HFFc6 (cell line): Measurements from ENCODE around the gene WTAP. TPM values are rescaled to one million over a fixed set of nuclear protein-coding genes. Genes with fewer than 3 reads are reported as not detected.
A peak's percentile ranks its signal among the peaks of the same experiment; 100 is the strongest.
"Not testable (repeated sequence)": the region's sequence is repeated elsewhere in the genome, so short reads cannot be mapped to it uniquely, and the experiment has no call there.

Source experiments
- DNase-seq: peaks from one replicate; pipeline ENCODE4 v3.0.0-alpha.2; 2018
- H3K27ac Mint-ChIP-seq: 2 replicates; pipeline ENCODE4 v1.8.0; 2020; ENCODE audit warnings: mild to moderate bottlenecking, mixed read lengths
- H3K27me3 Mint-ChIP-seq: 2 replicates; pipeline ENCODE4 v1.8.0; 2021; ENCODE audit warnings: mild to moderate bottlenecking, moderate library complexity, mixed read lengths; ENCODE audit not compliant: insufficient read depth
- H3K36me3 Mint-ChIP-seq: 2 replicates; pipeline ENCODE4 v1.8.0; 2021; ENCODE audit warnings: low read depth, mixed read lengths
- H3K4me1 Mint-ChIP-seq: 2 replicates; pipeline ENCODE4 v1.8.0; 2020; ENCODE audit warnings: low read depth, mixed read lengths
- H3K4me3 Mint-ChIP-seq: 2 replicates; pipeline ENCODE4 v1.8.0; 2020; ENCODE audit warnings: mild to moderate bottlenecking, moderate library complexity, mixed read lengths
- H3K9me3 Mint-ChIP-seq: 2 replicates; pipeline ENCODE4 v1.8.0; 2020; ENCODE audit warnings: mild to moderate bottlenecking, mixed read lengths
- total RNA-seq, 6 experiments: library from RNA; stranded (reverse); fragmentation: NEBNext Ultra II Directional; extraction: Animal tissue kit (Norgen Biotek cat#: 25700); gene quantifications; 2 replicates in 1 of 6; 3 replicates in 5 of 6; pipeline ENCODE4 v1.2.3, GENCODE V29; 2021
- TF ChIP-seq, protein P1 (sequence below): fragments of 200-600 bp; sonication (generic); IDR thresholded peaks from 2 replicates; pipeline ENCODE4 v1.5.0; 2021; ENCODE audit warnings: antibody characterized with exemption, mild to moderate bottlenecking

Gene WTAP
- total RNA-seq, 6 experiments from 2014 or later = 64.0 to 73.5 (median 68.7) TPM

DNA sequence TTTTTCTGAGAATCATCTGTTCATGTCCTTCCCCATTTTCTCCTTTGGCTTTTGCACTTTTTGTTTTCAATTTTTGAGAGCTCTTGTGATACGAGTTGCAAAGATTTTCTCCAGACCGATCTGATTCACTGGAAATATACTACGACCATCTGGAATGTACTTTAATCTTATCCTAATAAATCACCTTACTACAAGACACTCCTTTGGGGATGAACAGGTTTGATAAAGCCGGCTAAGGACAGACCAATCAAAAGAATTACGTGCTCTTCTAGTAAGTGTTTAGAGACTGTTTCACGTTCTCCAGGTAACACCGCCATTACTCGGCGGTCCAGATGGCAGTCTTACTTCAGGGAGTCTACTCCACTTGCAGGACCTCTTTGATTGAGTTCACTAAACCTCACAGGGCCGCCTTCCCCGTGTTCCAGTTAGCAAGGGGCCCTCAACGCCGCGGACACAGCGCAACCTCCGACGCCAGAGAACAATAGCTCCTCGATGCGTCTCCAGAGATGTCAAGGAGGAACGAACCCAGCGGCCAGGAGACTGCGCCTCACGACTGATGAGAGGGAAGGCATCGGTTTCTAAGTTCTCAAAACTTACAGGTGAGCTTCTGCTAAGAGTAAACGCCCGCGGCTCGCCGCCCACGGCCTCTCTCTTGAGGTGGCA lies 920 bp upstream of the WTAP start:
- DNase-seq = no peak
- peaks cover 3% of the 10 kb centered on the region for H3K27me3 Mint-ChIP-seq
- peak overlapping the region; percentile 95 for H3K4me3 Mint-ChIP-seq
- peak overlapping the region; percentile 96 for H3K27ac Mint-ChIP-seq
- TF ChIP-seq, protein P1, sequence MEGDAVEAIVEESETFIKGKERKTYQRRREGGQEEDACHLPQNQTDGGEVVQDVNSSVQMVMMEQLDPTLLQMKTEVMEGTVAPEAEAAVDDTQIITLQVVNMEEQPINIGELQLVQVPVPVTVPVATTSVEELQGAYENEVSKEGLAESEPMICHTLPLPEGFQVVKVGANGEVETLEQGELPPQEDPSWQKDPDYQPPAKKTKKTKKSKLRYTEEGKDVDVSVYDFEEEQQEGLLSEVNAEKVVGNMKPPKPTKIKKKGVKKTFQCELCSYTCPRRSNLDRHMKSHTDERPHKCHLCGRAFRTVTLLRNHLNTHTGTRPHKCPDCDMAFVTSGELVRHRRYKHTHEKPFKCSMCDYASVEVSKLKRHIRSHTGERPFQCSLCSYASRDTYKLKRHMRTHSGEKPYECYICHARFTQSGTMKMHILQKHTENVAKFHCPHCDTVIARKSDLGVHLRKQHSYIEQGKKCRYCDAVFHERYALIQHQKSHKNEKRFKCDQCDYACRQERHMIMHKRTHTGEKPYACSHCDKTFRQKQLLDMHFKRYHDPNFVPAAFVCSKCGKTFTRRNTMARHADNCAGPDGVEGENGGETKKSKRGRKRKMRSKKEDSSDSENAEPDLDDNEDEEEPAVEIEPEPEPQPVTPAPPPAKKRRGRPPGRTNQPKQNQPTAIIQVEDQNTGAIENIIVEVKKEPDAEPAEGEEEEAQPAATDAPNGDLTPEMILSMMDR = no peak
- no peaks in the 10 kb centered on the region for H3K9me3 Mint-ChIP-seq
- peaks cover 33% of the 10 kb centered on the region for H3K4me1 Mint-ChIP-seq
- H3K36me3 Mint-ChIP-seq = peaks cover 33% of the 10 kb centered on the region

DNA sequence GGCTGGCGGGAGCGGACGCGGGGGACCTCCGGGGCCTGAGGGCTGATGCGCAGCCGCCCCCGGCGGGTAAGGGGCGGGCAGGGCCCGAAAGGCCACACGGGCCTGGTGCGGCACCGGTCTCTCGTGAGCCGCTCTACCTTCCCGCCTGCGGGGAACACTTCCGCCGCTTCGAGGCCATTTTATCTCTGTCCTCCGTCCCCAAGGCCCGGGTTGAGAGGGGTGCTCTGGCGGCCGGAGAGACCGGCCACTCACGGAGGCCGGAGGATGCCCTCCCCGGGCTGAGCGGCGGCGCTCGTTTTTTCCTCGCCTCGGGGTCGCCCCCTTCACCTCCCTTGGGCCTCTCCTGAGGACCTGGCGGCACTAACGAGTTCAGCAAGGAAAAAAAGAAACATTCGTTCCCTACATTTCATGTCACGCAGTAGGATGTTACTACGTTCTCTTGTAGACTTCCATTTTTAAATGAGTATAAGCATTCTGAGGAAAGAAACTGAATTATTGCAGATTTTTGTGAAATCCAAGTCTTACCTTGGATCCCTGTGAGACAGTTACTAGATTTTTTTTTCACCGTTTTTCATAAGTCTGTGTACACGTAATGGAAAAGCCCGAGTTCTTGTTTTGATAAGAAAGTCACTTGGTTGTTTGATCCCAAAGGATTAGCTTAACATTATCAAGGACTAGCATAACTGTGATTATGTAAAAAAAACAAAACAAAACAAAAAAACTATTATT lies 575 bp downstream of the WTAP start:
- Mint-ChIP-seq H3K4me1 (peaks cover 36% of the 10 kb centered on the region), H3K36me3 (peaks cover 35% of the 10 kb centered on the region)

DNA sequence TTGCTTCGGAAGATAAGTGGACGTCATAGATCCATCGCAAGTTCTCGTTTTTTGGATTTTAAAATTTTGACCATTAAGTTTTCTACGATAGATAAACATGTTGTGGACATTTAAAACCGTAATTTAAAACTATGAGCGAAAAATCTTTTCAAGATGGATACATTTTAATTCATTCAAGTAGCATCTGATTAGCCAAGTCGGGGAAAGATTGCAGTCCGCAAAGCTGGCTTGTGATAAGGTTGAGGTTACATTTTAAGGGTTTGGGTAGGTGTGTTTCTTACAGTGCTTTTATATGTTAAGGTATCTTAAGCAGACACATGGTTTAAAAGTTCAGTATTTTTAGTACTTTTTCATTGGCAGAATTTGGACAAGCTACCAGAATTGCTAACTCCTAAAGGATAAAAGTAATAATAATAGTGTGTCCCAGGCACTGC lies 1.2 kb downstream of the WTAP start:
- Mint-ChIP-seq H3K4me1 (peaks cover 32% of the 10 kb centered on the region), H3K9me3 (no peaks in the 10 kb centered on the region), H3K36me3 (peaks cover 35% of the 10 kb centered on the region), H3K27me3 (peaks cover 3% of the 10 kb centered on the region), H3K4me3 (peak overlapping the region; percentile 95), H3K27ac (peak overlapping the region; percentile 89)
- DNase-seq = no peak
- TF ChIP-seq, protein P1 = no peak

More for the DNA sequence above, 575 bp downstream of the WTAP start:
- peak overlapping the region; percentile 89 for H3K27ac Mint-ChIP-seq
- peak; percentile 10 for DNase-seq
- H3K4me3 Mint-ChIP-seq = peak overlapping the region; percentile 95
- TF ChIP-seq, protein P1 = peak; percentile 14; the same call in 1 of the 2 replicates
- peaks cover 3% of the 10 kb centered on the region for H3K27me3 Mint-ChIP-seq
- no peaks in the 10 kb centered on the region for H3K9me3 Mint-ChIP-seq

DNA sequence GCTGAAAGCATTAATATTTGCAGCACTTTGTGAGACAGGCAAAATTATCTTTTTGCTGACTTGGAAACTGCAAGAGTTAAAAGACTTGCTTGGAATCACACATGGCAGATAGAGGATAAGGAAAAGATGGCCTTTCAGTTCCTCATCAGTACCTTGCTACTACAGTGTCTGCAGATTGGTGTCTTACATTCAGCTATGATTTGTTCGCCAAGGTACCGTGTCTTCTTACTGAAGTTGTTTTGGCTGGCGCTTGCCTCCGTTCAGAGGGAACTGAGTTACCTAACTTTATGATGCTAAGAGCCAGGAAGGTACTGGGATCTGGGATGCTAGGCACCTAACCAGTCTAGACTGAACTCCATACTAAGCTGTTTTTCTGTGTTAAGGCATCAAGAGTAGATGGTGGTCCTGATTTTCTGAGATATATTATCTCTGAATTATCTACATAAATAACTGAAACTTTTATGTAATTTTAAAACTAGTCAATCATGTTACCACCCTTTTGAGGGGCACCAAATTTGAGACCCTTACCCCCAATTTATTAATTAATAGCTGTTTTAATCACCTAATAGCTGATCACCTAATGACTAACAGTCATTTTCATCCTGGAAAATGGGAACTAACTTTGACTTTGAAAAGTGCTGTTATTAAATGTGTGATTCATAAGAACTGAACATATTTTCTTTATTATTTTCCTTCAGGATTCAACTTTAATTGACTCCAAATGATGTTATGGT lies 2.5 kb downstream of the WTAP start:
- no peaks in the 10 kb centered on the region for H3K9me3 Mint-ChIP-seq
- H3K4me1 Mint-ChIP-seq = peaks cover 32% of the 10 kb centered on the region
- H3K27ac Mint-ChIP-seq = peak overlapping the region; percentile 72
- TF ChIP-seq, protein P1 = no peak
- DNase-seq = no peak
- peak overlapping the region; percentile 95 for H3K4me3 Mint-ChIP-seq
- peaks cover 28% of the 10 kb centered on the region for H3K36me3 Mint-ChIP-seq
- peaks cover 3% of the 10 kb centered on the region; the same call in 1 of the 2 replicates for H3K27me3 Mint-ChIP-seq

DNA sequence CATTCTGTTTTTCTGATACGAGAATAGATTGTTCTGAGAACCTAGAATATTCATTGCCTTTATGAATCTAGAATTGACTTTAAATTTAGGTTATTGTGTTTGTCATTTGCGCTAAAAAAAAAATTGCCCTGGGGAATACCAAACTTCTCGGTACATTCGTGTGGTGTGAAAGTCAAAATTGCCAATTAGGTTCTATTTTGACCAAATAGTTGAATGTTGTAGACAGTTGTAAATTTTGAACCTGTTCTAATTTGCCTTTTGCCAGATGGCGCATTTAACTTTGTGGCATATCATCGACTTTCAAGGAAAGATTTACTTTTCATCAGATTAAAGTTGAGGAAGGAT lies 3.0 kb downstream of the WTAP start:
- H3K9me3 Mint-ChIP-seq = no peaks in the 10 kb centered on the region
- DNase-seq = no peak
- TF ChIP-seq, protein P1 = no peak
- H3K36me3 Mint-ChIP-seq = peaks cover 28% of the 10 kb centered on the region
- no peak overlapping the region for H3K27ac Mint-ChIP-seq
- peak overlapping the region; percentile 95 for H3K4me3 Mint-ChIP-seq
- peaks cover 32% of the 10 kb centered on the region for H3K4me1 Mint-ChIP-seq
- H3K27me3 Mint-ChIP-seq = peaks cover 3% of the 10 kb centered on the region; the same call in 1 of the 2 replicates

DNA sequence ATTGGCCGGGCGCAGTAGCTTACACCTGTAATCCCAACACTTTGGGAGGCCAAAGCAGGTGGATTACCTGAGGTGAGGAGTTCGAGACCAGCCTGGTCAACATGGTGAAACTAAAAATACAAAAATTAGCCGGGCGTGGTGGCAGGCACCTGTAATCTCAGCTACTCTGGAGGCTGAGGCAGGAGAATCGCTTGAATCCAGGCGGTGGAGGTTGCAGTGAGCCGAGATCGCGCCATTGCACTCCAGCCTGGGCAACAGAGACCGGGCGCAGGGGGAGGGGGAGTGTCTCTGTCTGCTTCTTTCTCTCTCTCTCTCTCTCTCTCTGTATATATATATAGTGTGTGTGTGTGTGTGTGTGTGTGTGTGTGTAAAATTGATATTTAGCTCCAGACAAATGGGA lies 5.2 kb downstream of the WTAP start:
- not testable (repeated sequence) for H3K4me3 Mint-ChIP-seq, DNase-seq, H3K27me3 Mint-ChIP-seq, H3K27ac Mint-ChIP-seq, H3K9me3 Mint-ChIP-seq
- Mint-ChIP-seq H3K4me1 (peaks cover 23% of the 10 kb centered on the region), H3K36me3 (peaks cover 21% of the 10 kb centered on the region)

DNA sequence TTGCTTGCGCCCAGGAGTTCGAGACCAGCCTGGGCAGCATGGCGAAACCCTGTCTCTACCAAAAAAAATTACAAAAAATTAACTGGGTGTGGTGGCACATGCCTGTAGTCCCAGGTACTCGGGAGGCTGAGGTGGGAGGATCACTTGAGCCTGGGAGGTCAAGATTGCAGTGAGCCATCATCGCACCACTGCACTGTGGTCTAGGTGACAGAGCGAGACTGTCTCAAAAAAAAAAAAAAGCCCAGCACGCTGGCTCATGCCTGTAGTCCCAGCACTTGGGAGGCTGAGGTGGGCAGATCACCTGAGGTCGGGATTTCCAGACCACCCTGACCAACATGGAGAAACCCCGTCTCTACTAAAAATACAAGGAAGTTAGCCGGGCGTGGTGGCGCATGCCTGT lies 6.1 kb downstream of the WTAP start:
- Mint-ChIP-seq H3K36me3 (peaks cover 16% of the 10 kb centered on the region), H3K4me1 (peaks cover 23% of the 10 kb centered on the region)
- not testable (repeated sequence) for H3K27ac Mint-ChIP-seq, H3K27me3 Mint-ChIP-seq, H3K4me3 Mint-ChIP-seq, H3K9me3 Mint-ChIP-seq, DNase-seq
